ENCODE results near the gene EHD2.
"Not testable (repeated sequence)": the region's sequence is repeated elsewhere in the genome, so short reads cannot be mapped to it uniquely, and the experiment has no call there.

The EHD2 gene

DNA sequence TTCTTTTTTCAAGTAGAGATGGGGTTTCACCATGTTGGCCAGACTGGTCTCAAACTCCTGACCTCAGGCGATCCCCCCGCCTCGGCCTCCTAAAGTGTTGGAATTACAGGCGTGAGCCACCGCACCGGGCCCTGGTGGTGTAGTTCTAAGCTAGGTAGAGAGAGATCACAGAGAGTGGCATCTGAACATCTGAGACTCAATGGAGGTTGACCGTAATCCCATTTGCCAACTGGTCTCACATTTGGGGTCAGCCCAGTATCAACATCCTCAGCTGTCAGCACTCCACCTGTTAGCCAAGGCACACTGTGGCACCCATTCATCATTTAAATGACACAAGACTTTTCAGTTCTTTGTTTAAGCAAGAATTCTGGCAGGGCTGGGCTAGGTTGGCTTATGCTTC, 73.3 kb downstream of the EHD2 start:
- POLR2A ChIA-PET: no interaction called here
- no peak for DNase-seq (ENCODE audit: extremely low spot score)
- CTCF ChIA-PET: interaction anchor here (3.5 kb wide), 1 partner anchor 21 kb away, joined by 15 read pairs; no protein-coding TSS in a partner anchor
- TF ChIP-seq NFRKB (IDR thresholded peaks at IDR 0.05) (no peak), TARDBP (IDR thresholded peaks at IDR 0.05) (no peak), LEF1 (IDR thresholded peaks at IDR 0.05; ENCODE audit: borderline replicate concordance) (no peak), ARNT (IDR thresholded peaks at IDR 0.05) (no peak), L3MBTL2 (conservative IDR thresholded peaks at IDR 0.05) (no peak), BHLHE40 (IDR thresholded peaks at IDR 0.05; ENCODE audit: borderline replicate concordance) (no peak), ZNF384 (IDR thresholded peaks at IDR 0.05) (no peak), ELF4 (IDR thresholded peaks at IDR 0.05) (no peak), SP1 (IDR thresholded peaks at IDR 0.05) (no peak), FOXM1 (IDR thresholded peaks at IDR 0.05; ENCODE audit: borderline replicate concordance) (no peak), HDGF (IDR thresholded peaks at IDR 0.05; ENCODE audit: borderline replicate concordance) (no peak), CTBP1 (IDR thresholded peaks at IDR 0.05; ENCODE audit: borderline replicate concordance) (no peak), FOXK2 (IDR thresholded peaks at IDR 0.05) (no peak), FOXA1 (IDR thresholded peaks at IDR 0.05) (no peak), SUZ12 (IDR thresholded peaks at IDR 0.05) (no peak)
- TF ChIP-seq, protein P1, sequence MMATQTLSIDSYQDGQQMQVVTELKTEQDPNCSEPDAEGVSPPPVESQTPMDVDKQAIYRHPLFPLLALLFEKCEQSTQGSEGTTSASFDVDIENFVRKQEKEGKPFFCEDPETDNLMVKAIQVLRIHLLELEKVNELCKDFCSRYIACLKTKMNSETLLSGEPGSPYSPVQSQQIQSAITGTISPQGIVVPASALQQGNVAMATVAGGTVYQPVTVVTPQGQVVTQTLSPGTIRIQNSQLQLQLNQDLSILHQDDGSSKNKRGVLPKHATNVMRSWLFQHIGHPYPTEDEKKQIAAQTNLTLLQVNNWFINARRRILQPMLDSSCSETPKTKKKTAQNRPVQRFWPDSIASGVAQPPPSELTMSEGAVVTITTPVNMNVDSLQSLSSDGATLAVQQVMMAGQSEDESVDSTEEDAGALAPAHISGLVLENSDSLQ (IDR thresholded peaks at IDR 0.05): no peak

DNA sequence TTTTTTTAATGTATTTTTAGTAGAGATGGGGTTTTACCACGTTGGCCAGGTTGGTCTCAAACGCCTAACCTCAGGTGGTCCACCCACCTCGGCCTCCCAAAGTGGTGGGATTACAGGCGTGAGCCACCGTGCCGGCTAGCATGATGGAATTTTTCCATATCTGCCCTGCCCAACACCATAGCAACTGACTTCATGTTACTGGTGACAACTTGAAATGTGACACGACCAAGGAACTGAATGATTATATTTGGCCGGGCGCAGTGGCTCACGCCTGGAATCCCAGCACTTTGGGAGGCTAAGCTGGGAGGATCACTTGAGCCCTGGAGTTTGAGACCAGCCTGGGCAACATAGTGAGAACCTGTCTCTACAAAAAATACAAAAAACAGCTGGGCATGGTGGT, 74.1 kb downstream of the EHD2 start:
- DNase-seq (ENCODE audit: extremely low spot score); POLR2A ChIA-PET: not testable (repeated sequence)
- CTCF ChIA-PET: interaction anchor here (3.5 kb wide), 1 partner anchor 22 kb away, joined by 15 read pairs; no protein-coding TSS in a partner anchor

DNA sequence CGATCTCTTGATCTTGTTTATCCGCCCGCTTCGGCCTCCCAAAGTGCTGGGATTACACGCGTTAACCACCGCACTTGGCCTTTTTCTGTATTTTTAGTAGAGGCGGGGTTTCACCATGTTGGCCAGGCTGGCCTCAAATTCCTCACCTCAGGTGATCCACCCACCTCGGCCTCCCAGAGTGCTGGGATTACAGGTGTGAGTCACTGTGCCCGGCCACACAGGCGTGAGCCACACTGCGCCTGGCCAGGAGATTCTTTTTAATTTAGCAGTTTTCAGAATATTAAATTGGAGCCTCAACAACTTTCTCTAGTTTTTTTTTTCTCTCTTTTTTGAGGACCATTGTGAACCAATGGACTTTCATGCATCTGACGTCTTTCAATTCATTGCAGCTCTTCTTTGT, 76.6 kb downstream of the EHD2 start:
- CTCF ChIA-PET: interaction anchor here (1.0 to 3.5 kb wide), 2 partner anchors 10 to 24 kb away, joined by 3 to 15 read pairs; no protein-coding TSS in a partner anchor
- DNase-seq (ENCODE audit: extremely low spot score): not testable (repeated sequence)

DNA sequence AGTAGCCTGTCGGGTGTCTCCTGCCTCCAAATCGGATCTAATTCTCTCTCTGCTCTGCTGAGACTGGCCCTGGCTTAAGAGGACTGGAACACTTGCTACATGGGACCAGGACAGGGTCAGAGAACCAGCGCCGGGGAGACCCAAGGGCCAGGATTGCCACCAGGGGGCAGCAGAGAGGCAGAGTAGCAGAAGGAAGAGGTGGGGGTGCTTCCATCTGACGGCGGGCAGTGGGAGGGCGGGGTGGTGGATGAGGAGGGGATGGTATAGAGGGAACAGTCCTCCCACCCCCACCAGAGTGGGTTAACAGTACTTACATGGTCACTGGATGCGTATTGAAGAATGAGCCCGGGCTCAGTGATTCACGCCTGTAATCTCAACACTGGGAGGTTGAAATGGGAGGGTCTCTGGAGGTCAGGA, 77.2 kb downstream of the EHD2 start:
- TF ChIP-seq HDGF (IDR thresholded peaks at IDR 0.05; ENCODE audit: borderline replicate concordance) (no peak), NFRKB (IDR thresholded peaks at IDR 0.05) (no peak), SP1 (IDR thresholded peaks at IDR 0.05) (no peak), ZNF384 (IDR thresholded peaks at IDR 0.05) (no peak)
- ChIA-PET POLR2A (no interaction called here), CTCF (interaction anchor here (0.8 kb wide), 1 partner anchor 25 kb away, joined by 7 read pairs; no protein-coding TSS in a partner anchor)
- peak; percentile 88 for DNase-seq (ENCODE audit: extremely low spot score)

More for the DNA sequence above, 76.6 kb downstream of the EHD2 start:
- POLR2A ChIA-PET: not testable (repeated sequence)

DNA sequence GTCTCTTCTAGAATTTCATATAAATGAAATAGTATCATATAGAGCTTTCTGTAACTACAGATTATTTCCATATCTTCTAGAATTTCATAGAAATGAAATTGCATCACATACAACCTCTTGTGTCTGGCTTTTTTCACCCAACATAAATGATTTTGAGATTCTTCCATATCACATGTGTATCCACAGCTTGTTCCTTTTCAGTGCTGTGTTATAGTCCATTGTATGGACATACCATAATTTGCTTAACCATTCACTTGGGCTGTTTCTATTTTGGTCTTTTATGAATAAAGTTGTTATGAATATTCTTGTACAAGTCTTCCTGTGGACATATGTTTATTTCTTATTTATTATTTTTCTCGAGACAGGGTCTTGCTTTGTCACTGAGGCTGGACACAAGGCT, 79.4 kb downstream of the EHD2 start:
- TF ChIP-seq ZNF384 (IDR thresholded peaks at IDR 0.05) (no peak), FOXM1 (IDR thresholded peaks at IDR 0.05; ENCODE audit: borderline replicate concordance) (no peak), HDGF (IDR thresholded peaks at IDR 0.05; ENCODE audit: borderline replicate concordance) (no peak), FOXA1 (IDR thresholded peaks at IDR 0.05) (no peak), ARNT (IDR thresholded peaks at IDR 0.05) (no peak), SUZ12 (IDR thresholded peaks at IDR 0.05) (no peak), BHLHE40 (IDR thresholded peaks at IDR 0.05; ENCODE audit: borderline replicate concordance) (no peak), L3MBTL2 (conservative IDR thresholded peaks at IDR 0.05) (no peak), SP1 (IDR thresholded peaks at IDR 0.05) (no peak)
- ChIA-PET POLR2A (no interaction called here), CTCF (no interaction called here)
- no peak for DNase-seq (ENCODE audit: extremely low spot score)

All from HEK293T (cell line).